Upper lobe of left lung (tissue), 4 donors: ENCODE results near the gene SCGB3A2.
"Not testable (repeated sequence)": the region's sequence is repeated elsewhere in the genome, so short reads cannot be mapped to it uniquely, and the experiment has no call there.

ENCODE experiments used
- POLR2A ChIP-seq, 4 donors: fragments of 450-650 bp; IDR thresholded peaks; one replicate each; pipeline ENCODE4 v1.5.1; 2016 to 2017; ENCODE audit warnings: antibody characterized with exemption in 4 of 4, mild to moderate bottlenecking in 2 of 4
- POLR2AphosphoS5 ChIP-seq, 2 donors: sonication (generic); formaldehyde crosslinking; IDR thresholded peaks; one replicate each; pipeline ENCODE4 v1.5.1; 2017; ENCODE audit warnings: antibody characterized with exemption in 2 of 2
- TF ChIP-seq, protein P1 (sequence below), 6 experiments: fragments of 450-650 bp in 4 of 6; fragments of 200-600 bp in 2 of 6; sonication (generic) in 2 of 6; IDR thresholded peaks; one replicate each; pipeline ENCODE4 v1.5.1; 2016 to 2019; ENCODE audit warnings: antibody characterized with exemption in 6 of 6

DNA sequence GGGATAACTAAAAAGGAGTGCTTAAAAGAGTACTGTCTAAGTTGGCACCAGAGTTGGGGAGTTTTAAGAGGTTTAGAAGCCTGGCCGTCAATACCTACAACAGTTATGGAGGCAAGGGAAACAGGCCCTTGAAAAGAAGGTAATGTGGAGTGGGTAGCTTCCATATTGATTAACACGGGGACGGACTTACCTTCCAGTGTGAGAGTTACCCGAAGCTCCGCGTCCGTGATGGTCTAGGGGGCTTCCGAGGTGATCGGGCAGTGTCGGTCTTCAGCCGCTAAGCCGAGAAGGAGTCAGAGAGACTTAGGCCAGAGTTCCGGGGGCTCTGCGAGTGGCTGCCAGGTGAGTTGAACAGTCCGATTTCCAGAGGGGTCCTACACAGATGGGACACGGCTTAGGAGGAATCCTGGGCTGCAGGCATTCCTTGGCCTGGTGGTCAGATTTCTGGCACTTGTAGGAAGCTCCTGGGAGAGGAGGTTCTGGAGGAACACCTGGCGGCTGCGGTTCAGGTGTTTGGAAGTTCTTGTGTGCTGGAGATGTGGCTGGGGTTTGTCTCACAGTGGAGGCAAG lies 6.4 kb upstream of the SCGB3A2 start:
- TF ChIP-seq, protein P1, sequence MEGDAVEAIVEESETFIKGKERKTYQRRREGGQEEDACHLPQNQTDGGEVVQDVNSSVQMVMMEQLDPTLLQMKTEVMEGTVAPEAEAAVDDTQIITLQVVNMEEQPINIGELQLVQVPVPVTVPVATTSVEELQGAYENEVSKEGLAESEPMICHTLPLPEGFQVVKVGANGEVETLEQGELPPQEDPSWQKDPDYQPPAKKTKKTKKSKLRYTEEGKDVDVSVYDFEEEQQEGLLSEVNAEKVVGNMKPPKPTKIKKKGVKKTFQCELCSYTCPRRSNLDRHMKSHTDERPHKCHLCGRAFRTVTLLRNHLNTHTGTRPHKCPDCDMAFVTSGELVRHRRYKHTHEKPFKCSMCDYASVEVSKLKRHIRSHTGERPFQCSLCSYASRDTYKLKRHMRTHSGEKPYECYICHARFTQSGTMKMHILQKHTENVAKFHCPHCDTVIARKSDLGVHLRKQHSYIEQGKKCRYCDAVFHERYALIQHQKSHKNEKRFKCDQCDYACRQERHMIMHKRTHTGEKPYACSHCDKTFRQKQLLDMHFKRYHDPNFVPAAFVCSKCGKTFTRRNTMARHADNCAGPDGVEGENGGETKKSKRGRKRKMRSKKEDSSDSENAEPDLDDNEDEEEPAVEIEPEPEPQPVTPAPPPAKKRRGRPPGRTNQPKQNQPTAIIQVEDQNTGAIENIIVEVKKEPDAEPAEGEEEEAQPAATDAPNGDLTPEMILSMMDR (IDR thresholded peaks at IDR 0.05) = not testable (repeated sequence)
- TF ChIP-seq POLR2AphosphoS5, POLR2A (IDR thresholded peaks at IDR 0.05): not testable (repeated sequence)
